Measurements from ENCODE around the gene LPP.

LPP gene

DNA sequence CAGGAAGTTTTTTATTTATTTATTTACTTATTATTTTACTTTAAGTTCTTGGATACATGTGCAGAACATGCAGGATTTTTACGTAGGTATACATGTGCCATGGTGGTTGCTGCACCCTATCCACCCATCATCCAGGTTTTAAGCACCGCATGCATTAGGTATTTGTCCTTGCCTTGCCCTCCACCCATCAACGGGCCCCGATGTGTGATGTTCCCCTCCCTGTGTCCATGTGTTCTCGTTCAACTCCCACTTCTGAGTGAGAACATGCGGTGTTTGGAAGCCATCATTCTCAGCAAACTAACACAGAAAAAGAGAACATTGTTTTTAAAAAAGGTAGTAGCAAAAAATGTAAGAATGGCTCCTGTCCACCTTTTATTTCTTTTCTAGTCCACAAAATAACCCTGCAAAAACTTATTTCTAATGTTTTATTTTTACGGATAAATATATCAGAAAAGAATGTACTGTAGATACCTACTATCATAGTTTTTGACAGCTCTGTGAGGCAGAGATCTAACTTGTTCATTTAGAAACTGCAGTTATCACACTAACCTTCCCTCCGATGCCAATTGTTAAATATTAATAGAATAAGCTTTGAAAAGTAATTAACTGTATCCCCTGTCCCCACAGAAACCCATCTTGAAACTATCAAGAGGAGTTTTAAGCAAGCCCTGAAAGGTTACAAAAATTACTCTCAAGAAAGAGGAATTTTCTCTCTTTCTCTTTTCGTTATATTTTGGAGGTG is 189.2 kb downstream of the LPP start:
- DNase-seq: no peak

DNA sequence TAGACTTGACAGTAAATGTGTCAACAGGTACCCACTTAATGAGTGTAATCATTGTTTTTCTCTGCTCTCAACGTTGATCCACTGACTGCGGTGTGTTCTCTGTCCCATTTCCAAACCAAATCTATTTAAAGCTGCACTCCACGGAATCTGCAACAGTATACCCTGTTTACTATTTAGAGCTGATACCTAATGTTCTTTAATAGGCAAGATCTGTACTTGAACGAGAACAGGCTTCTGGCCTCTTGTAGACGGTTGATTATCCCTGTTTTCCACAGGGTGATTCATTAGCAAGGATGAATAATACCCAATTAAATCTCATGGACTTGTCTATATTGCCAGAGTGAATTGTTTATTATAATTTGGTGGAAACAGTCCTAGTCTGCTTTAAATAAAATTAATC is 189.9 kb downstream of the LPP start:
- no peak for DNase-seq

DNA sequence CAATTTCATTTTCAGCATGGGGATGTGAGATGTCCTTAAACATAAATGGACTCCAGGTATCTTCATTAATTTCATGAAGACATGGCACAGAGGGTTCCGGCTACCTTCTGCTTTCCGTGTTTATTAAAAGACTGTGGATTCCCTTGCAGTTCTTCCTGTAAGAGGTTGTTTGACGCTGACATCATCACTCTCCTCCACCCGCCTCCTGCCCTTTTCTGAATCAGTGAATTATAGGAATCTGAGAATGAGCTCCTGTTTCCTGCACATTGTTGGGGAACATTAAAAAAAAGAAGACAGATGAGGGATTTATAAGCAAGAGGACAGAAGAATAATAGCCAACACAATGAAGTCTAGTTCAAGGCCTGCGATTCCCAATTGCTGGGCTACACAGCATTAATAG is 191.3 kb downstream of the LPP start:
- DNase-seq: no peak

DNA sequence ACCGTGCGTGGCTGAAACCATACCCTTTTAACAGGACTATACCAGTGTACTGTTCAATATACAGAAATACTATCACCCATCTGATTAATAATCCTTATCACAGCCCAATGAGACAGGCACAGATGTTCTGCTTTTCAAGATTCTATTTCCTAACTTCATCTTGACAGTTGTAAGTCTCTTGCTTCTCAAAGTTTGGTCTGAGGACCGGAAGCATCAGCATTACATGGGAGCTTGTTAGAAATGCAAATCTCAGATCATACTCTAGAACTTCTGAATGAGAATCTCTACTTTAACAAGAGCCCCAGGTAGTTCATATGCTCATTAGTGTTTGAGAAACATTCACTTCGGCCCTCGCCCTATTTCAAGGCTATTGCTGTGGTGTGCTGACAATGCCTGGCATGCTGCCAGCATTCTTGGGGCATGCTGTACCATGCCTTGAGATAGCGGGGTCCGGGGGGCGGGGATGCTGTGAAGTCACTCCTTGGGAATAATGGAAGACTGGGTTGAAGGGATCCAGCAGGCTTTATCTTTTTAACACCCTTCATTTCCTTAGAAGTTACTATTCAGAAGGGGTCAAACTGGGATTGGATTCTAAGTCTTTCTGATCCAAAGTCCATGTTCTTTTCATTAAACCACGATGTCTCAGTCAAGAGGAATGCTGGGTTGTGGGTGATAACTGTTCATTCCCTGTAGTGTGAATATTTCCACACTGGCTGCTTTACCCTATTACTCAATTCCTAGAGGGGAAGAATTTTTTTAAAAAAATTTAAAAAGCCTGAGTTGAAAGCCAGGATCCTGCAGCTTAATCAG is 194.7 kb downstream of the LPP start:
- DNase-seq: no peak

DNA sequence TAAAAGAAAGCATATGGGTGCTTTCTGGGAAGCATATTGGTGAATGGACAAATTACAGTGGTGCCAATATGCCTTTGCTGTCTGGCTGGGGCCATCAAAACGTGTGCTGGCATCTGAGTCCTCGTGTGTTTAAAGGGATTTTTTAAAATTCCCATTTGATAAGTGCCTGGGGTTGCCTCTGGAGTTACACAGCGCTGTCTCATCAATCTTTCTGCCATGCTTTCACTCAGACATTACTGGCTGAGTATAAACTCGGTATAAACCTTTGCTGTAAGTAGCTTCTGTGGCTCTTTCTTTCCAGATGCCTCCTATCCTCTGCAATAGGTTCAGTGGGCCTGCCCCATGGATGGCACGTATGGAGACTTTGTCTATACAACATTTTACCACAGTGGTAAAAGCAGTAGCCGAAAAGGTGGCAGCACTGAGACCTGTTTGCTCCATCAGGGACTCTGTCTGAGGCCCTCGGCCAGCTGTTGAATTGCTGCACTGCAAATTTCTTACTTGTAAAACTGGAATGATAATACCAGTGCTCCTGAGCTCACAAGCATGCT is 195.5 kb downstream of the LPP start:
- no peak for DNase-seq

DNA sequence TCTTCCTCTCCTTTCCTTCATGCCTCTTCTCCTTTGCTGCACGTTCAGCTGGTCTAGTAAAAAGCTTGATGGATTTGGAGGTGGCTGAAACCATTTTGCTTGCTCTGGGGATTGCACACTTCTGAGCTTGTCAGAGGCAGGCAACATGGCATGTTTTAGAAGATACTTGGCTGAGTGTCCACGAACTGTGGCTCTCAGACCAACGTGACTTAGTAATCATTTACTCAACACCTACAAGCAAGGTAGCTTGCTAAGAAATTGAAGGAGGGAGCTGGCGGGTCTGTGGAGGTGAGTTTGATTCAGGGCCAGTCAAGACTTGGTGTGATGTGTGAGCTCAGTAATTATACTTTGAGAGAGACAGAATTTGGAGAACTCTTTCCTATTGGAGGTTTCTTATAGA is 196.0 kb downstream of the LPP start:
- DNase-seq: no peak

DNA sequence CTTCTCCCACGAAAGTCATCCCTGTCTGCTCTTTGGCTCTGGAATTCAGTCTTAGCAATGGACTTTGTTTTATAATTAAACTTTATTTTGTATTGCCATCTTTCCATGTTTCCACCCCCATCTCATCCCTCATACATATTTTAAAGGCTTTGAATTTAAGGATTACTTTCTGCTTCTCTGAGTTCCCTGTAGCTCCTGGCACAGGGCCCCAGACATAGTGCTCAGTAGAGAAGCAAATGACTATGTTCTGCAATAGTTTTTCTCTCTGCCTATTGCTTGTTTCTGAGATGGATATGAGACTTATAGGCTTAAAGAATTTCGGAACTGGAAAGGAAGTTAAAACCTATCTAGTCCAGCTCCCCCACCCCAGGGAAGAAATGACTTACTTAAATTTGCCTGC is 197.0 kb downstream of the LPP start:
- DNase-seq: no peak

DNA sequence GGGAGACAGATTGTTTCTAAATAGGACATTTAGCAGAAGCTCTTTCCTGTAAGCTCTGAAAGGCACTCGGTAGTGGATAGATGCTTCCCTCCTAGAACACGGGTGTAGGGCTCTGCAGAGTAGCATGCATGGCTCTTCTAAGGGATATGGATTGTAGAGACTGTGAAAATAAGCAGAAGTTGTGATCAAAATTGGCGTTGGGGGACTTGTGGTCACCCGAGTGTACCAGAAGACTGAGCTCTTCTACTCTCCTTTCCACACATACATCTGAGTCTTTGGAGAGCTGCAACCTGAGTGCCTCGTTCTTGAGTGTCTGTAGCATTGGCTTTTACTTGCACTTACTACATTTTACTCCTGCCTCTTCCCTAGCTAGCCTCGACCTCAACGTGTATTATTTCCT is 197.7 kb downstream of the LPP start:
- no peak for DNase-seq

DNA sequence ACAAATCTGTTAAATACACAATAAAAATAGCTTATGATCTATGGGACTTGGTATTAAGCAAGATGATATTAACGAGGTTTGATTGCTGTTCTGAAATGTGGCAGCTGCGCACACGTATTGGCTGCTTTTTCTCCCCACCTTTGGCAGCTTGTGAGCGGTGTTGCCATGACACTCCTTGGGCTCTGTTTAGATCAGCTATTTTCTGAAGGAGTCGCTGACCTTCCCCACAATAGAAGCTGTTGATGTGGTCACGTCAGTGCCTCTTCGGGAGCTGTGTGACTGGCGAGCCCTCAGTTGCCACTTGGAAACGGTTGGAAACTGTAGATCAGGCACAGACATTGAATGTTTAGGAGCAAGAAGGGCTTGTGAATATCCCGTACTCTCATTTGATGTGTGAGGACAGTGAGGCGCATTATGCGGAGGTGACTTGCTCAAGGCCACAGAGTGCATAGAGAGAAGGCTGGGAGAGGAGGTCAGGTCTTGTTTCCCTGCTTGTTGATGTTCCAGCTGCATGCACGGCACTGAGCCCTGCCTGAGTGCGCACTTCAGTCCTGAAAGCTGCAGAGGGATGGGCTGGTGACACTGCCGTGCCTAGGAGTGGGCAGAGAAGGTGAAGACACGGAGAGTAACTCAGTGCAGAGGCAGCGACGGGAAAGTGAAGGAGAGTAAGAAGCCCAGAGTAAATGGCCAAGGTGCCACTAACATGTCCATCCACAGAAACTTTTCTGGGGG is 198.4 kb downstream of the LPP start:
- DNase-seq: no peak

DNA sequence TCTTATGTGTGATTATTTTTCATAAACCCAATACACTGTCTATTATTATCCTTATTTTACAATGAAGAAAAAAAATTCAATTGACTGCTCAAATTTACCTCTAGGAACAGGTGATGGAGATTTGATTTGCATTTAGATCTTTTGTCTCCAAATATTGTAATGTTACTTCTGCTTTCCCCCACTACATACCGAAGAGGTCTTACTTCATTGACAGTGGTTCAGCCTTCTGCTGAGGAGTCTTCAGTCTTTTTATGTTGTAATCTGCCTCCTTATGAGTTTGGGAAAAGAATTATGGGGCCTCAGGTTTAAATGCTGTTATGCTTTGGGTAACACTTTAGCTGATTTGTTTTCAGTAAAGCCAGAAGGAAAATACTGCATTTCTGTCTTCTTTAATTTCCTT is 199.5 kb downstream of the LPP start:
- DNase-seq: no peak

DNA sequence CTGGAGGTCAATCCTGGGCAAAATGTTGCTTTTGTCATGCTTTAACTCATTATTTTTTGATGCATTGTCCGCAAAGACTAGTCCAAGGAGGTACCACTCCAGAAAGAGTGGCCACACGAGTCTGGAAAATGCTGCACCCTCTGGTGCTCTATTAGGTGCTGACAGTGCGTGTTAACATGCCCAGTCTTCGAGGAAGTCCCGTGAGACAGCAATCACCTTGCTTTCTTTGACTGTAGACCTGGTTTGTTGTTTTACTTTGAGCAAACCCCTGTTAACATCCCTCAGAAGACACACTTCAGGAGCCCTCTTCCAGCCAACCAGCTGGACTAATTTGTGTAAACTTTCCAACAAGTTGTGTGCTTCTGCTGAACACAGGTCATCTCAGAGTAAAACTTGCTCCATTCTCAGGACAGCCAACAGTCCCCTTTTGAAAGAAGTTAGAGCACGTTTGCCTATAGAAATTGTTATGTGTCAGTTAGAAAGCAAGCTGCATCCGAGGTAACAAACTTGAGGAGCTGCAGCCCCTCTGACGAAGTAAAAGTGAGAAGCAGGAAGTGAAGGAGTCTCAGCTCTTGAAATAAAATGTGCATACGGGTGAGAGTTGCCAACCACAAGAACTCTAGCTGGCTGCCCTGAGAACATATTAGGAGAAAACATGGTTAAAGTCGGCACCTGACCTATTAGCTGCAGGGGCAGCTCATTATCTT is 205.0 kb downstream of the LPP start:
- peak; percentile 9 to 41 for DNase-seq

DNA sequence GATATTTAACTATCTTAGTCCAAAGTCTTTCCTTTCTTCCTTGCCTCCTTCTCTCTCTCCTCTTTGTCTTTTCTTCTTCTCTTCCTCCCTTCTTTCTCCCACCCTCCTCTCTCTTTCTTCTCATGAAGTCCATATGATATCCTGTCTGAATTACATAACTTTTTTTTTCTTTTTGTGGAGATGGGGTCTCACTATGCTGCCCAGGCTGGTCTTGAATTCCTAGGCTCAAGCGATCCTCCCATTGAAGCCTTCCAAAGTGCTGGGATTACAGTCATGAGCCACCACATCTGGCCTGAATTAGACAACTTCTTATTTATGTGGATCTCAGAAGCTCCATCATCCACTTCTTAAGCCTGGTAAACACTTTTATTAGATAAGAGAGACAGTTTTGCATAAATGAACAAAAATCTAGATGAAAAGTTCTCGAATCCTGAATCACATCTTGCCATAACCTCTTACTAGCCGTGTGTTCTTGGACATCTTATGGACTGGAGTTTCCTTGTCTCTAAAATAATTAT is 206.5 kb downstream of the LPP start:
- DNase-seq: no peak

DNA sequence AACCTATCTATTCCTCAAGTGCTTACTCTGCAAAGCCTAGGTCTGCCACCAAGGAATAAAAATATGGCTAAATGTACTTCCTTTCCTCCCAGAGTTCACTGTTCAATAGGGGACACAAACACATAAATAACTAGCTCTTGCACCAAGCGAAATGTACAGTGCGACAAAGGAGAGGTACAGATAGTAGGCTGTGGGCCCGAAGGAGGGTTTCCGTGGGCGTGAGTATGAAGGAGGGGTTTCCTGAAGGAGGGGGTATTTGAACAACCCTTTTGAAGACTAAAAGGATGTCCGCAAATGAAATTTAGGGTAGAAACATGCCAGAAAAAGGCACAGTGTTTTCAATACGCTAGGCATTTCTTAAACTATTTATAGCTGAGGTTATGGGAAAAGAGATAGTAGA is 207.9 kb downstream of the LPP start:
- peak in 1 of 2 donors; percentile 15 for DNase-seq

DNA sequence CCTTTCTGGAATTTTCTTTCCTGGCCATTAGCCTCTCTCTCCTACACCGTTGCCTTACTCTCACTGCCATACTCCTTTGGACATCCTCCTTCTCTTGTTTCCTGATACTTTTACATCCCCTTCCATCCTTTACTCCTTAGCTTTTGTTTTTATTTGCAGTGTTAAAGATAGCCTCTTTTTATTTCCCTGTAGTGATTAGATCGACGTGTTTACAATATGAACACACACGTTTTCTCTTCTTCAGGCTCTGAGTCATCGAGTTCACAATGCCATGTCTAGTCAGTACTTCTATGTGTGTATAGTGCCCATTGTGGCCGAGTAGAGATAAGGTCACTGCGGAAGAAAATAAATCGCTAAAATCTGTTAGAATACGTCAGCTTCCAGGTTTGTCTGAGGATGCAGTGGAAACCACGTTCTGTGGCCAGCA is 208.5 kb downstream of the LPP start:
- DNase-seq: peak in 1 of 2 donors; percentile 20

DNA sequence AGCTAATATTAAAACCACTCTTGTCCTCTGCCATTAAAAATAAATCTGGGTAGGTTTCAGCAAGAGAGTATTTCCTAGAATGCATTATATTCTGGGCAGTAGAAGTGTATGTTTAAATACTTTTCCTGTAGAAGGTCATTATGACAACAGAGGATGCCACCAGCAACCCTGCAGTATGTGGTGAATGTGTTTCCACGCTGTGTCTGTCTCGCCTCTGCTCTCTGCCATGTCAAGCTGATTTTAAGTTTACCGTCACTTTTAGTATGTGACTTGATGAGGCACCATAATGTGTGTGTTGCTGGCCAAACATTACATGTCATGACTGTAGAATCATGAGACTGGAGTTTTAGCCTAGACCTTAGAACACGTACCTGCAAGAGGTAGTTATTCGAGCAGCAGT is 211.2 kb downstream of the LPP start:
- DNase-seq: no peak

DNA sequence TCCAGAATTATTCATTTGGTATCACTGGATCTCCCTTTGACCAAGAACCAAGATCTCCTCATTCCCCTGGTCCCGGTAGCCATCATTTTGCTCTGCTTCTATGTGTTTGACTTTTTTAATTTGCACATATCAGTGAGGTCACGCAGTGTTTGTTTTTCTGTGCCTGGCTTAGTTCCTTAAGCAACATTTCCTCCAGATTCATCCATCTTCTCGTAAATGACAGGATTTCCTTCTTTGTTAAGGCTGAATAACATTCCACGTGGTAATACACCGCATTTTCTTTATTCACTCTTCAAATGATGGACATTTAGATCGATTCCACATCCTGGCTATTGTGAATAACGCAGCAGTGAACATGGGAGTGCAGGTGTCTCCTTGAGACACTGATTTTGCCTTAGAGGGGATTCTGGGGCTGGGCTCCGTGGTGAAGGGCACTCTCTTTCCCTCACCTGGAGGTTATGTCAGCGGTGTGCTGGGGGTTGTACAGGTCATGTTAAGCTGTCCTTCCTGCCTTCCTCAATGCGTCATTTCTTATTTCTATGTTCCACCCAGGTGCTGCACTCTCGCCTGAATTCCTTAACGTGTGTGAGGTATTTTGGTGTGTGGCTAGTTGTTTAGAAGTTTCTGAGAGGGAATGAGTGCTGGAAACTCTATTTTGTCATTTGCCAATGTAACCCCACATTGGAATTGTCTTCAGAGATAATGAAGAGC is 212.2 kb downstream of the LPP start:
- no peak for DNase-seq

DNA sequence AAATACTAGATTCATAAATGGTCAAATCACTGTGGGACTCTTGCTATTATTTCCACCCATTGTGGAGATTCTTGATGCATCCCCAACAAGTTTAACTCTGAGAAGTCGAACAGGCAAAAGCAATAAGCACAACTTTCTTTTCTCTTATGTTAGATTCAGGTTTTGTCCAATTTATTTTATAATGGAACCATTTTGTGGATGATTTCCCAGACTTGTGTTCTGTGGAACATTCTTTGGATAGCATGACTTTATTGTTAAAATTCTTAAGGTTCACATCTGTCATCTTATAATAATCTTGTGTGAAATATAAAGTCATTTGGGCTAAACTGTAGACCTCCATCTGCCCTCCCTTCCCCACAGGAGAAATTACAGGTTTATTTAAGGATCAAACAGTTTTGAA is 213.7 kb downstream of the LPP start:
- no peak for DNase-seq

DNA sequence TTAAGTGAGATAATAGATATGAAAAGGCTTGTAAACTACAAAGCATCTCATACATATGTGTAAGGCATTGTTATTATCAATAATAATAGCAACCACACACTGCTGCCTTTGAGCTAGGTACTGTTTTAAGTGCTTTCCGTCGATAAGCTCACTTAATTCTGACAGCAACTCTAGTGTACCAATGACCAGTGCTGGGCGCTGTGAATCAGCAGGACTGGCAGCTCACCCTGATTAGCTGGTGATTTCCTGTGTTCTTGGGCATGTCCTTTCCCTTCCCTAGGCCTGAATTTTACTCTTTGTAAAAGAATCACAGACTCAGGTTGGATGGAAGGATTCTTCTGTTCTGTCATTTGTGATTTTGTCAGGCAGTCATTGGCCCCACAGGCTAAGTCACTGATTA is 215.6 kb downstream of the LPP start:
- DNase-seq: no peak

DNA sequence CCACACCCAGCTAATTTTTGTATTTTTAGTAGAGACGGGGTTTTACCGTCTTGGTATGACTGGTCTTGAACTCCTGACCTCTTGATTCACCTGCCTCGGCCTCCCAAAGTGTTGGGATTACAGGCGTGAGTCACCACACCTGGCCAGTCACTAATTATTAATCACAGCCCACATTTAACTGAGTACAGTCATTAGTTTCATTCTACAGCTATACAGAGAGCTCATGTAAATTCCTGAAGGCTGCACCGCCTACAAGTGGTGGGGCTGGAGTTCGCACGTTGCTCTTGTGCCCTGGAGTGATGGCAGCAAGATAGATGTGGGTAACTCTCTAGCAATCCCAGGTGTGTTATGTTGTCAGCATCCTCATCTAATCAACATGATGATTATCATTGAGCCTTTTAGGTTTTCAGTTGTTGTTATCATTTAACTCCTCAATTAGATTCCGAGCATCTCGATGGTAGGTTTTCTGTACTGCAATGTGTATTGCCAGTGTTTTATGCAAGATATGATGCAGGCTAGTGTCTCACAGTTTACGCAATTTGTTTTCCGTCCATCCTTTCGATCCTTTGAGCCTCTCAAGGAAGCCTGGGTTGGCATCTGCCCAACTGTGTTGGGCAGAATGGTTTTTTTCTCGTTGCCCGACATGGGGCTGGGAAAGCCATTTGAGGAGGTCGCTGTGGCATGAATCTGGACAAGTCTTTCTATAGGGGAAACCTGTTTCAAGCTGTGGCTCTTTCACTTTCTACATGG is 216.3 kb downstream of the LPP start:
- DNase-seq: no peak

DNA sequence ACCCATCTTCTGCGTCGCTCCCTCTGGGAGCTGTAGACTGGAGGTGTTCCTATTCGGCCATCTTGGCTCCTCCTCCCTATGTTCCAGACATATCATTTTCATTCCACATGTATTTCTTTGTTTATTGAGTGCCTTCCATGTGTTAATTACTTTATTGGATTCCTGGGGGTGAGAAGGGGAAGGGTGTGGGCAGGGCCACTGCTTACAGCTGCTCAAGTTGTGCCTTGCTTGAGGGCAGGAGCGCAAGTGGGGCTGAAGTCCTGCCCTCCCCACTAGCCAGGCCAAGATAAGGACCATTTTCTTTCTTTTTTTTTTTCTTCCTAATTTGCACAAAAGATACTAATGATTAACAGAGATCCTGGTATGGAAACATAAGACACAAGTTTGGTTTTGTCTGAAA is 224.8 kb downstream of the LPP start:
- DNase-seq: no peak

DNA sequence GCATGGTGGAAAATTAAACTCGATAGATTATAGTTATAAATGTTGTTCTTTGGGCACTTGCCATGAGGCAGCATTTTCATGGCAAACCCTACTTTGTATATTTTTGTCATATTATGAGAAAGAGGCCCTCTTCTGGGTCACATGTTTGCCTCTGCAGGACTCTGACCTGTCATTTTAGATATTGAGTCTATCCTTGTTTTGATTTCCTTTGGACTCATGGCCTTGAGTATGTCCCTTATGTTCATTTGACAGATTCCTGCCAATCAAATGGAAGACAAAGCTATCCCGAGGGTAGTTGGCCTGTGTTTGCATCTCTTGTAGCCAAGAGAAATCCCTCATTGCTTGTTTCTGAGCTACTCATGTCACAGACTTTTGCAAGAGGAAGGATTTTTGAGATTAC is 226.3 kb downstream of the LPP start:
- no peak for DNase-seq
